NCI-H2227 (cell line): Measurements from ENCODE around the gene C10orf105.

ENCODE experiments used
- DNase-seq: peaks from one replicate; lab custom pipeline; 2025; ENCODE audit not compliant: unreplicated experiment; lab: John Stamatoyannopoulos, UW

Gene C10orf105

DNA sequence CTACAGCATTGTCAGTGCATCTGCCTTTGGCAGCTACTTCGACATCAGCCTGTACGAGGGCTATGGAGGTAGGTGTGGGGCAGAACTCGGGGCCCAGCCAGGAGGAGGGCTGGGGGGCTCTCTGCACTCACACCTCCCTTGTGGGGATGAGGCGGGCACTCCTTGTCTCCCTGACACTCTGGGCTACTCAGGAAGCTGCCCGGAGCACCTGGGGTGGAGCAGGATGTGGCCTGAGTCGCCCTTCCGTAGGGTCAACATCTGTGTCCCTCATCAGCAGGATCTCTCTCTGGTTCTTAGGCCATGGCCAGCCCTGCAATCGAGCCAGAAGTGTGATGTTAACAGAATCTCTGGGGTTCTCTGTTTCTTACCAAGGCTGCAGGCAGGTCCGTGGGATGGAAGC is 40.2 kb downstream of the C10orf105 start:
- DNase-seq: no peak

- DNase-seq: no peak
These were observed 41.3 kb downstream of the C10orf105 start for GRCh38 chr10:71678057-71678805.

GRCh38 chr10:71677261-71677660 is 42.3 kb downstream of the C10orf105 start:
- no peak for DNase-seq

DNA sequence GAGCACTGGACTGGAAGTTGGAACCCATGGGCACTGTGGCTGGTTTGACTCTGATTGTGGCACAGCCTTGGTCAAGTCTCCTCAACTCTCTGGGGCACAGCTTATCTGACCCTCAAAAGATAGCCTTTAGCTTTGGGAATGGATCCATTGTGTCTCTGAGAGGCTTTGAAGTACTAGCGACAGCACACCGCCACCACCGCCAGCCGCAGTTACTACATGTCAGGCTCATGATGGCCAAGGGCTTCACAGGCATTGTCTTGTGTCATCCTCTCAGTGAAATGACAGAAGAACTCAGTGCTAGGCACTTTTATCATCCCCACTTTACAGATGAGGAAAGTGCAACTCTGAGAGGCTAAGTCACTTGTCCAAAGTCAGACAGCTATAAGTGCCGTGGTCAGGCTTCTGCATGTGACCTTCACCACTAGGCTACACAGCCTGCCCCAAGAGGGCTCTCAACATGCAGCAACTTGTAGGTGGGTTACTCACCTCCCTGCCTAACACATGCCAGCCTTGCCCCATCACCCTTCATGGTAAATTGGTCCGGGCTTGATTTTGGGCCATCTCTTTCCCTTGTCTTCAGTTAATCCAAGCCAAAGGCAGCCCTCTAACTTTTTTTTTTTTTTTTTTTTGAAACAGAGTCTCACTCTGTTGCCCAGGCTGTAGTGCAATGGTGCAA is 44.1 kb downstream of the C10orf105 start:
- DNase-seq: no peak

DNA sequence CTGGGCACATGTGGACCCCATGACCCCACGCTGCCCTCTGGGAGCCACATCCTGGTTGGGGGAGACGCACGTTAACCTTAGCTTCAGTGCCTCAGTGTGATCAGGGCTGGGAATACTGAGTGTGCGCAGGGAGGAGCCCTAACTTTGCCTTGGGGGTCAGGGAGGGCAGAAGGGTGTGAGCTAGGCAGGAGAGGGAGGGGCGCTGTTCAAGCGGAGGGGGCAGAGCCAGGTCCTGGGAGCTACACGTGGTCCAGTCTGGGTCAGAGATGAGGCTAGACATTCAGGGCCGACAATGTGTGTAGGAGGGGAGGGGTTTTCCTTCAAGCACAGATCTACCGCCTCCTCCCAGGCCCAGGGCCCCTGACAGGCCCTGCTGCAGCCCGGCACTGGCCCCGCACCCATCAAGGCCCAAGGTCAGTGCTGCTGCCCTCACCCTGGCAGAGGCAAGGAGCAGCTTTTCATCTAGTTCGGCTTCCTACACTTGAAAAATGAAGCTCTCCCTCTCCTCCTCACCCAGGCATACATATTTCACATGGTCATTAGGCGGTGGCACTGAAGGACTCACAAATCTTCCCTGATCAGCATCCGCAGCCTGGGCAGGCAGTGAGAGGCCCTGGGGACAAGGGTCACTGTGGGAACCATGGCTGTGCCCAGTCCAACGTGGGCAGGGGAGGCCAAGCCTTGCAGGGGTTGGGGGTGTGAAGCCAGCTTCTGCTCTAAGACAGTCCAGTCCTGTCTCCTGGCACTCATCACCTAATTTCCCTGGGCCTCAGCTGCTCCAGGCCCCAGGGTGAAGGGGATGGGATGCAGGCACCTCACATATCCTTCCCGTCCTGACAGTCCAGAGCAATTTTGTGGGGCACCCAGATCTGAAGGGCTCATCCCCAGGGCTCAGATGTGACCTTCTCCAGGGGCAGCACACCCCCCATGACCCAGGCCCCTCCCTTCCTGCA is 47.3 kb downstream of the C10orf105 start:
- DNase-seq: no peak

DNA sequence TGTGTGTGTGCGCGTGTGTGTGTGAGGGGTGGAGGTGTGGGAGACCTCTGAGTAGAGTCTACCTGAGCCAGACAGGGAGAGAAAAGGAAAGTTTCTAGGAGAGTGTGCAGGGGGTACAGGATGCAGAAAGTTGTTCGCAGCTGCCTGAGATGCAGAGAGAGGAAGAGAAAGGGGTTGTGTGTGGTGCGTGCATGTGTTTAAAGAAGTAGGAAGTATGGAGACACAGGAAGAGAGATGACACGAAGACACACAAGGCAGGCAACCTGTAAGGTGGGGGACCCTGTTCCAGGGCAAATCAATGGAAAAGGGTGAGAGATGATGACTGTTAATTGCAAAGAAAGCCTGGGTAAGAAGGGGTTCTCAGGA is 52.2 kb downstream of the C10orf105 start:
- DNase-seq: no peak

GRCh38 chr10:71666639-71667386 is 52.8 kb downstream of the C10orf105 start:
- DNase-seq: no peak

DNA sequence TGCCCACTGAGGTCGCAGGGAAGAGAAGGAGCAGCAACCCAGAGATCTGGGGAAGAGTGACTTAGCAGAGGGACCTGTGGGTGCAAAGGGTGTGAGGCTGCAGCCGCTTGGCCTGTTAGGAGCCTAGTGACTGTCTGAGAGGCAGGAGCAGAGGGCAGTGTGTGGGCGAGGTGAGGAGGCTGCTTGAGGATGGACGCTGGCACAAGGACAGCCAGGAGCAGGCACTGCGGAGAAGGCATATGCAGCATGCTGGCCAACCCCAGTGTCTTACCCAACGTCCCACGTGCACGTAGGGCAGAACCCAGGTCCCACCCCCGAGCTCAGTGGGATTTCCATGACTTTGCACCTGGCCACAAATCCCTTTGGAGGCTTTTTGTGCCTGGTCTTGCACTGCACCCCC is 54.1 kb downstream of the C10orf105 start:
- DNase-seq: no peak

DNA sequence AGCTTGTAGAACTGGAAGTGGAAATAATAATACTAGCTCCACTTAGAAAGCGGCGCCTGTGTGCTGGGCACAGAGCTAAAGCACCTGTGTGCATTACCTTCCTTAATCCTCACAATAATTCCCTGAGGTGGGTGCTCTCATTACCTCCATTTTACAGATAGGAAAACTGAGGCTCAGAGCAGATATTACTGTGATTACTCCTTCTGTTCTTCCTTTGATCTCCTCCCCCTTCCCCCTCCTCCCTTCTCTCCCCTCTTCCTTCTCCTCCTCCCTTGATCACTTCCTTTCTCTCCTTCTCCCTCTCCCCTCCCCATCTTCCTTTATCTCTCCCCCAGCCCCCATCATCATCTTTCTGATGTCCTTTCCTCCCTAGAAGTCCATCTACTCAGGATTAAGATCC is 55.0 kb downstream of the C10orf105 start:
- DNase-seq: no peak

GRCh38 chr10:71663311-71663710 is 56.3 kb downstream of the C10orf105 start:
- DNase-seq: no peak

DNA sequence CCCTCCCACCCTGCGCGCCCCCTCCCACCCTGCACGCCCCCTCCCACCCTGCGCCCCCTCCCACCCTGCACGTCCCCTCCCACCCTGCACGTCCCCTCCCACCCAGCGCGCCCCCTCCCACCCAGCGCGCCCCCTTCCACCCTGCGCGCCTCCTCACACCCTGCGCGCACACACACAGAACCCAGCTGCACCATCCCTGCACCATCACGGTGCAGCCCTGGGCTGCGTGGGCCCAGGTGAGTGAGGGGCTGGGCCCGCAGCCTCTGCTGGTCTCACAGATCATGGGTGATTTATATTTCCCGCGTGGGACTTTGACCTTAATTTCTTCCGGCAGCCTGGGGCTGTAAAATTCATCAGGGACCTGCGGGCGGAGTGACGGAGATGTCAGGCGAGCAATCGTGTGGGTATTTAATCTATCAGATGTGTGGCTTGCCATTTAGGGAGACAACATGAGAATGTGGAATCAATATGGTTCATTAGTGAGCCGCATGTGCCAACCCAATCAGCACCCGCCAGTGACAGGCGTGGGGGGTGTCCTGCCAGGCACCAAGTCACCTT is 57.7 kb downstream of the C10orf105 start:
- no peak for DNase-seq
